Measurements from ENCODE around the gene VSX1.

Gene VSX1

DNA sequence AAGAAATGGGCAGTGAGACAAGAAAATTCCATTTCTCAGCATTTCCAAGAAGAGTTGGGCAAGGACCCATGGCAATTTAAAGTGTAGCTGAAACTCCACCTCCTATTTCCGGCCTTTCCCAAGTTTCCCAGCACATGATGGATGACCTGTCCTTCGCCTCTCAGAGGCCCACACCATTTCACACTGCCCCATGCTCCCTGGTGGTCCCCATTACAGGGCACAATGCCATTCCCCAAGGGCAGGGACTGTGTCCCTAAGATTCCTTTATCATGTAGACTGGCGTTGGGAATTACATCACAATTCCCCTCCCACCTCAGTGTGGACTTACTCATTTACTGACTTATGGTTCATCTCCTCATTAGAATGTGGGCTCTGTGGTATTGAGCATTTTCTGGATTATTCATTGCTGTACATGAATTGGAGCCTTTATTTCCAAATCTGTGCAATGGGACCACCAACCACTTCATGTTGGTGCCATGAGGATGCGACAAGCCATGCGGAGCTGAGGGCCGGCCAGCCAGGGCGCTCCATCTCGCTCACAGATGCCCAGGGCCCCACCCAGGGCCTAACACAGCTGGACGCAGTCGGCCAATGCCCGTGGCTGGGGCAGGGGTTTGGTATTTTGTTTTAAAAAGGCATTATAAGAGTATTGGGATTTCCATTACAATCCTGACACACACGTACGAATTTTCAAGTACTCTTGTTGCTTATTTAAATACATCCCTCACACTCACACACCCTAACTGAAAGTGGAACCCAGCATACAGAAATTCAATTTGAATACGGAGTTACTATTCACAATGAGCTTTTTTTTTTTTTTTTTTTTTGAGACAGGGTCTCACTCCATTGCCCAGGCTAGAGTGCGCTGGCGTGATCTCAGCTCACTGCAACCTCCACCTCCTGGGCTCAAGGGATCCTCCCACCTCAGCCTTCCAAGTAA lies 29.4 kb downstream of the VSX1 start:
- no peak for DNase-seq

DNA sequence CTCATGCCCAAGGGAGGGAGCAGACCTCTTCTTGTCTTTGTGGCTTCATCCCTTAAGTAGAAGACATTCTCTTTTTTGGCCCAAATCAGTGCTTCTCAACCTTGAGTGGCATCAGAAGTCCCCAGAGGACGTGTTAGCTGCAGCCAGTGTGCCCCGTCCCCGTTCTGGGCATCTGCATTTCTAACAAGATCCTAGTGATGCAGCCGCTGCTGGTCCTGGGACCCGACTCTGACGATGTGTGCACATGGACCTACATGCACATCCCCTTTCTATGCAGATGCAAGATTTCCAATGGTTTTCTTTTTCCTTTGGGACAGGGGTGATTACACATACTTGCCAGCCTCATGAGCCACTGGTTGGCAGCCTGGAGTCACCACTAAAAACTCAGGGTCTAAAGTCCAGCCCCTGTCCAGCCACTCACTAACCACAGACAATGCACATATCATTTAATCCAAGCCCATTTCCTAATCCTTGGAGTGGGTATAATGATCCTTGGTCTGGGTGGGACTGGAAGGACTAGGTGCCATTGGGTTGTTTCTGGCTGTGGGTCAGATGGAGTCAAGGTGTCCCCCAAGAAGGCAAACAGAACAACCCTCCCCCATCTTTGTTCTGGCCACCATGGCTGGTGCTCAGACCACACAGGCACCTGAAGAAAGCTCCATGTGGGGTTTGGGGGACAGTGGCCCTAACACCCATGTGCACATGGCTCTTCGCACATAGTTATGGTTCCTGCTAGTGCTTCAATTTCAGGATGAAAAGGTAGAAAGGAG lies 30.4 kb downstream of the VSX1 start:
- no peak for DNase-seq

DNA sequence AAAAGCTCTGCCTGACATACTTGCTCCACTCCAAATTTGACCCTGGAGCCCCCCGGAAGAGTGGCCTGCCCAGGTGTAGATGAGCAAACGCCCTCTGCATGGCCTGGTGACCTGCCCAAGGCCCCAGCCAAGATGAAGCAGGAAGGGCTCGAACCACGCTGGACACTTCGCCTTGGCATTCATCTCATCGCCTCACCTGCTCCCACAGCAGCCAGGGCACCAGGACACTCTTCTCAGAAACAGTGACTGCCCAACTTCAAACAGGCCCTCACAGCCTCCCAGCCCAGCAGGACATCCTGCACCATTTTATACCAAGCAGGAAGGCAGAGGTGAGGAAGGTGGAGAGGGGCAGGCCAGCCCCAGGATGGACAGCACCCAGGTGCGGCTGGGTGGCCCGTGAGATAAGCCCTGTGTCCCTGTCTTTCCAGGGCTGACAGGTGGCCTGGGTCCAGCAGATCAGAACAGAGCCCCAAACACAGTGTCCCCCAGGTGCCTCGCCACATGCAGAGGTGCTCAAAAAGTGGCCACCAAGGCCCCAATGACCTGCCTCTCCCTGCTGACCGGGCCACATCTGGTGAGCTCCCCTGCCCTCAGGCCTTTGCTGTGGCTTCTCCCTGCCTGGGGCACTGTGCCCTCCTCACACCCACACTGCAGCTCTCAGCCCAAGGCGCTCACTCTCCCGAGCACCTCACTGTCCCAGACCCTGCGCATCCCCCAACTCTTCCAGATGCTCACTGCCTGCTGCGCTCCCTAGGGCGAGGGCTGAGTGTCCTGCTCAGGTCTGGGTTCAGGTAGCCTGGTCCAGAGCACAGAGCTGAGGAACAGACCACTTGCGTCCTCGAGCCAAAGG lies 31.2 kb downstream of the VSX1 start:
- no peak for DNase-seq

GRCh38 chr20:25050082-25050481 lies 31.9 kb downstream of the VSX1 start:
- no peak for DNase-seq

GRCh38 chr20:25049261-25050060 lies 32.5 kb downstream of the VSX1 start:
- no peak for DNase-seq

- DNase-seq: no peak
Measured at GRCh38 chr20:25048519-25048952, 33.4 kb downstream of the VSX1 start.

DNA sequence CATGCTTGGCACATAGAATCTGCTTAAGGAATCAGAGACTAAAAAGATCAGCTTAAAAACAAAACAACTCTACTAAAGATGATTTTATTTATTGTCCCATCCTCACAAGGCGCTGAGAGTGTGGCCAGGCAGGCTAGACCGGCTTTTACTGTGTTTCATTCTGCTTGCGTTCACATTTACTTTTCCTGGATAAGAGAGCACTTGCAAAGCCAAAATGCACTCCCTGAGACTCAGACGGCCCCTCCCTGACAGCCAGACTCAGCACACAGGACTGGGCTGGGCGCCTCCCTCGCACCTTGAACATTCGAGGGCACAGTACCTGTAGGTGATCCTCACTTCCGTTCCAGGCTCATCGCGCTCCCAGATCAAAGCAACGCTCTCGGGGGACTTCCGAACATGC lies 34.2 kb downstream of the VSX1 start:
- DNase-seq: no peak

- DNase-seq: no peak
Measured at GRCh38 chr20:25046736-25047666, 34.9 kb downstream of the VSX1 start.

GRCh38 chr20:25046181-25046641 lies 35.7 kb downstream of the VSX1 start:
- no peak for DNase-seq

- DNase-seq: no peak
Measured at GRCh38 chr20:25045343-25045712, 36.6 kb downstream of the VSX1 start.

DNA sequence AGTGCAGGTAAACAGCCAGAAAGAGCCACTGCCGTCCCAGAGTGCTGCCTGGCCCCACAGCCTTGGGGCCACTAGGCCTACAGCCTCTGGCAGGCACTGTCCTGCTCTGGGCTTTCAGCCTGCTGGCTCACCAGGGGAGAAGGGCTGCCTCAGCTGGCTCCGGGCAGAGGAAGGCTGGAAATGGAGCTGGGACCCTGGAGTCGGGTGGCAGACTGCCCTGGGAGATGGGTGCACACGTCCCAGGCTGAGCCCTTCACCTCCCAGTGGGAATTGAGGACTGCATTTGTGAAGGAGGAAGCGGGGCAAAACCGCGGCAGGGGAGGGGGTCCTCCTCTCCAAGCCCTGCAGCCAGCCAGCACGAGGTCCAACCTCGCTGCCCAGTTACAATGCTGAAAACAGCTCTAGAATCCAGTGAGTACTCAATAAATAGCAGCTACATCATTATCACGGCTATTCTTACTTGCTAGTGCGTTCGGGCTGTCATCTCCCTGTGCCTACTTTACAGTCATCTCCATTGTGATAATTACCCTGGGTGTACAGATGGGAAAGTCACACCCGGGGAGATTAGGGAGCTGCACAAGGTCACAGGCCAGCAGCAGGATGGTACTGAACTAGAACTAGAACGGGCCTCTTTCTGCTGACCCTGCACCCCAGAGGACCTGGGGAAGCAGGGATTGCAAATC lies 37.1 kb downstream of the VSX1 start:
- DNase-seq: no peak

GRCh38 chr20:25044261-25044560 lies 37.7 kb downstream of the VSX1 start:
- no peak for DNase-seq

- no peak for DNase-seq
Measured at GRCh38 chr20:25043499-25044260, 38.3 kb downstream of the VSX1 start.

GRCh38 chr20:25042531-25043498 lies 39.1 kb downstream of the VSX1 start:
- peak; percentile 28 to 43 for DNase-seq

GRCh38 chr20:25041813-25042530 lies 40.0 kb downstream of the VSX1 start:
- no peak for DNase-seq

GRCh38 chr20:25040438-25040831 lies 41.5 kb downstream of the VSX1 start:
- DNase-seq: no peak

DNA sequence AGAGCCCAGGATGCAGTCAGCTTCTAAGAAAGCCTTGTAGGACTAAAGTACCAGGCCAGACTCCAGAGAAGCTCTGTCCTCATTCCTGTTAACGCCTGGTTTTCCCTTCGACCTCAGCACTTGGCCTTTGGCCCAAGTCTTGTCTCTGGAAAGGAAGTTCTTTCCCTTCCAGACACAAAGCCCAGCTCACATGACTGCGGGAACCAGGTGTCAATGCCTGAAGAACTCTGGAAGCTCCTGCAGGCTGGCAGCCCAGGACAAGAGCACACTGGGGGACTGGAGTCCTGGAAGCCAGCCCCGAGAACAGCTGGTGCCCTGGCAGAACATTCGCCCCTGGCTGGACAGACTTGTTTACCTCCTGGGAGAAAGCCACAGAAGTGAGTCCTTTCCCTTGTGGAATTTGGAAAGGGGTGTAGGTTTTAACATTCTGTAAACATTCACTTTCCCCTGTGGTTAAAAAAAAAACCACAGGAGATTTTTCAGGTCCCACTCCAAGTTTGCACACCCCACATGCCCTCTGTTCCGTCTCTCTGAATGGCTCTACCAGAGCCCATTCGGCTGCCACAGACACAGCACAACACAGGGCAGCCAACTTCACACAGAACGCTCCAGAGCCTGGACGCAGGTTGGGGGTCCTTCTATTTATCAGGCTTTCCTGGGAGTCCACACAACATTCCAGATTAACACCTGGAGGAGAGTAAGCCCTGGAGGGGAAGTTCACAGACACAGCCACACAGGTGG lies 42.1 kb downstream of the VSX1 start:
- no peak for DNase-seq
